HG03175 (cell line): ENCODE data around the gene SACM1L.
"Not testable (repeated sequence)": the region's sequence is repeated elsewhere in the genome, so short reads cannot be mapped to it uniquely, and the experiment has no call there.

Experiments used
- ATAC-seq: cut with Tn5 transposase; IDR thresholded peaks from one replicate; pipeline ENCODE4 v1.9.1; 2021; ENCODE audit warnings: mild to moderate bottlenecking, moderate library complexity; ENCODE audit not compliant: unreplicated experiment

The SACM1L gene

DNA sequence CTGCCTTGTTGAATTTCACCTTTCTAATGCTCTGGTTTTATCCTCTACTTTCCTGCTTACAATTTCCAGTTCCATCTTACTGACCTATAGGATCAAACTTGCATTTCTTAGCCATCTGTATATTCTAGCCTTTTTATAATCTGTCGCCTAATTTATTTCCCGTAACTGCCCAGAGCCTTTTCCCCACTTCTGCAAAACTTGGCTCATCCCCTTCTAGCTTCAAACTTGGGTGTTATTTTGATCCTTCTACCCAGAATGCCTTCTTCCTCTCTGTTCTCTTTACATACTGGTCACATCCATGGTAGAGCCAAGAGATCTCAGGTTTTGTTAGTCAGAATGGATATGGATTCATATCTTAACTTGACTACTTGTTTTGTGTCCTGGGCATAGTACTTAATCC lies 2.6 kb downstream of the SACM1L start:
- ATAC-seq = no peak

DNA sequence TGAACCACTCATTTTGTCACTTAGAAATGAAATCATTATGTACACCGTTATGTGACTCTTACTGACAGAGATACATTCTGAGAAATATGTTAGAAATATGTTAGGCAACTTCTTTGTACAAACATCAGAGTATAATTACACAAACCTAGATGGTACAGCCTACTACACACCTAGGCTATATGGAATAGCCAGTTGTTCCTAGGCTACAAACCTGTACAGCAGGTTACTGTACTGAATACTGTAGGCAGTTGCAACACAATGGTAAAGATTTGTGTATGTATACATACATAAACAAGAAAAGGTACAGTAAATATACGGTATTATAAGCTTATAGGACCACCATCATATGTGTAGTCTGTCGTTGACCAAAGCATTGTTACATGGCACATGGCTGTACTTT lies 3.7 kb downstream of the SACM1L start:
- no peak for ATAC-seq

DNA sequence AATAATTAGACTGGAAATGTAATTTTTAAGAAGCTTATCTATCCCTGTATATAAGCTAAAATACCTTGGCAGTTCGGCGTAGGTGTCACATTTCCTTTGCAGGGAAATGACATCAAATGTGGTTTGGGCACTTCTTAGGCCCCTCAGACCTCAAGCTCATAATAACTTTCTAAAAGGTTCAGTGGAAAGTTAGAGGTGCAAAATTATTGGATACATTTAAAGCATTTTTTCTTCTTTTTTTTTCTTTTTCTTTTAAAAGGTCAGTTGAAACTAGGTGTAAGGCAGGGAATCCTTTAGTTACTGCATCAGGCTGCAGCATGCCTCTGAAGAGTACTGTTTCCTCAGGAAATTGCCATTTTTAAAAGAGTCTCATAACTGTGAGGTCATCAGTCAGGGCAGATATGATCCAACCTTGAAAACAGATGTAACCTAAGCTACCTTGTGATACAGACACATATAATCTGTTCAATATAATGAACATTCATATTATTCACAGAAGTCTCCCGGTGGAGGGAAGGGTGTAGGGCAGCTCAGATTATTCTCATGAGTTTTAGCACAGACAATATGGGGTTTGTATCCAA lies 4.8 kb downstream of the SACM1L start:
- no peak for ATAC-seq

DNA sequence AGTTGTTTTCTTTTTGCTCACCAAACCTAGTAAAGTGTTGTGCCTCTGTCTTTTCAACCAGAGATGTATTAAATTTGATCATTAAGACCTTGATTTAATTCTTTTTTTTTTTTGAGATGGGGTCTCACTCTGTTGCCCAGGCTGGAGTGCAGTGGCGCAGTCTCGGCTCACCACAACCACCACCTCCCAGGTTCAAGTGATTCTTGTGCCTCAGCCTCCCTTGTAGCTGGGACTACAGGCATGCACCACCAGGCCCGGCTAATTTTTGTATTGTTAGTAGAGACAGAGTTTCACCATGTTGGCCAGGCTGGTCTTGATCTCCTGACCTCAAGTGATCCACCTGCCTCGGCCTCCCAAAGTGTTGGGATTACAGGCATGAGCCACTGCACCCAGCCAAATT lies 6.0 kb downstream of the SACM1L start:
- not testable (repeated sequence) for ATAC-seq

DNA sequence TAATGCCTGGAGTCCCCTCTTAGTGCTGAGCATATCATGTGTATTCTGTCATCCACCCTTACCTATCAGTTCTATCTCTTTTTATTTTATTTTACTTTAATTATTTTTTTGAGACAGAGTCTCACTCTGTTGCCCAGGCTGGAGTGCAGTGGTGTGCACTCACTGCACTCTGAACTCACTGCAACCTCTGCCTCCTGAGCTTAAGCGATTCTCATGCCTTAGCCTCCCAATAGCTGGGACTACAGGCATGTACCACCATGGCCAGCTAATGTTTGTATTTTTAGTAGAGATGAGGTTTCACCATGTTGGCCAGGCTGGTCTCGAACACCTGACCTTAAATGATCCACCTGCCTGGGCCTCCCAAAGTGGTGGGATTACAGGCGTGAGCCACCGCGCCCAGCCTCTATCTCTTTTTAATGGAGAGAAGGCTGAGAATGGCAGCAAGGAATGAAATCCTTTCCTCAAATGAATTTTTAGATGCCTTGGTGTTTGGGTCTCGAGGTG lies 11.4 kb downstream of the SACM1L start:
- no peak for ATAC-seq

DNA sequence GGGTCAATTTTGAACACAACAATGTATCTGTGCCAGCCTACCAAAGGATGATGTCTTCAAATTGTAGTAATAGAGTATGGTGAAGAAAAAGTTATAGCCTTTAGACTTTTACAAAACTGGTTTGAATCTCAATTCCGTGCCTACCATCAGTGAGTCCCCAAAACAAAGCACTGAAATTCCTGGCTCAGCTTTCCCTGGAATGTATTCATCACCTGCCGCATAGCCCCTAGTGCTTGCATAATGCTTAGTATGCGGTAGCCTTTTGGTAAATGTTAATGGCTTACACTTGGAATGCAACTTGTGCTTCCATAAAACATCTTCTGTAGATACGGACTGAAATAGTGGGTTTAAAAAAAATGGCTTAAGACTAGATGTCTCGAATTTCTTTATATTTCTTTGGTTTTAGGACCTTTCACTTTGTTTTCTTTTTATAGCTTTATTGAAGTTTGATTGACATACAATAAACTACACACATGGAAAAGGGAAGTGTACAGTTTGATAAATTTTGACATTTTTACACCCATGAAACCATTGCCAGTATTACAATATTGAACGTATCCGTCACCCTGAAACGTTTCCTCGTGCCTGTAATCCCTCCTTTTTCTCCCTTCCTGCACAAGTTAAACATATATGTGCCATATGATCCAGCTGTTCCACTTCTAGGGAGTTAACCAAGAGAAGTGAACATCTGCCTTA lies 12.1 kb downstream of the SACM1L start:
- ATAC-seq = no peak

DNA sequence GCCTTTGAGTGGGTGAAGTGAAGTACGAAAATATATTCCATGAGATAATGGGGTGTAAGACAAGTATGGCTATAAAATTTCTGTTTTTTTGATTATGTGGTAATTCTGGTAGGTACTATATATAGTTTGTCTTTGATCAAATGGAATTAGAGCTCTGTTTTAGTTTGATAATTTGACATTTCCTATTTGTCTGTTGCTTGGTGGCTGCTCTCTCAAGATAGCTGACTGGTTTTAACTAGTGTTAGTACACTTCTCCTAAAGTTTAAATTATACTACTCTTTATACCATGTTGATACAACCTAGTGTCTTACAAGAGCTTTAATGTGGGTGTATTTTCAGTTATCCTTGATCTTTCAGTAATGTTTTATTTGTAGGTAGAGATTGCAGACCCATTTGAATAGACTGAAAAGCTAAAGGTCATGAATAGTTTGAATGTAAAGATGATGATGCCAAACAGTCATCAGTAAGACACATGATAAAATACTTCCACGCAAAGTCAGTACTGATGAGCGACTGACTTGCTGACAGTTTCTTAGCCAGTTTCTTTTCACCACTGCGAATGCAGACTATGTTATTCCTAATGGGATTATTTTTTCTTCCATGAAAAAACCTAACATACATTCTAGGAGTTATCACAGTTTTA lies 15.2 kb downstream of the SACM1L start:
- no peak for ATAC-seq

DNA sequence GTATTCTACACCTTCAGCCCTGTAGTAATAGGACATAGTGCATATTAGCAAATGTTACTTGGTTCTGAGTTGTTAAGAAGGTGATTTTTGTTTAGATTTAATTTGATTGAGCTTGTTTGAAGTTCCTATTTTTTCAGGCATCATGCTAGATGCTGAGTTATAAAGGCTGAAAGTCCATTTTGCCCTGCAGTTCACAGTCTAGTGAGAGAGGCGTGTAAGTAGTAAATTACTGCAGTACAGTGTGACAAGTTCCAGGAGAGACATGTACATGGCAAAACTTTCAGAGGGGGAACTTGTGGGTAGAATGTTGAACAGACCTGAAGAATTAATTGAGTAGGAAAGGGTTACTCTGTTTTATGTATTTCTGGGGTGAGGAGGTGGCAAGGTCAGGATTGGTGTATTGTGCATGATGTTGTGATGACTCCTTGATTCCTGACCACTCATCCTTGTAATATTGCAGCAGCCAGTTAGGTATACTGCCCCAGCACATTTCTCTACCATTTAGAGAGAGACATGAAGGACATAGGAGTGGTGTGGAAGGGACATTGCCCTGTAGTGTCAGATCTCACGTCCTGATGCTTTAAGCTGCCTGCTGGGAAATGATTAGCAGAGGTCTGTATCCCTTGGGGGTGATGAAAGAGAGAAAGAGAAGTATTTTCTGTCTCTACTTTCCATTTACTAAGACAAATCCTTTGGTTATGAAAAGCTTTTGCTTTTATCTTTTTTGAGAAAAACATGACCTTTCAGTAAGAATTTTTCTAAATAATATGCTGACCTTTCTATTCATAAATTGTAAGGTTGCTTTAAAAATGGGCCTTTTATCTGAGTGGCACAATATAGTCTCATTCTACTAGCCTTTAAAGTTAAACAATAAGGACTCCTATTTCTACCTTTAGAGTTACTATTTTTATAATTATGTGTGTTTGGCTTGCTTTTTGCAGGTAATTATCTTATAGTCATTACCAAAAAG lies 16.9 kb downstream of the SACM1L start:
- ATAC-seq = no peak

DNA sequence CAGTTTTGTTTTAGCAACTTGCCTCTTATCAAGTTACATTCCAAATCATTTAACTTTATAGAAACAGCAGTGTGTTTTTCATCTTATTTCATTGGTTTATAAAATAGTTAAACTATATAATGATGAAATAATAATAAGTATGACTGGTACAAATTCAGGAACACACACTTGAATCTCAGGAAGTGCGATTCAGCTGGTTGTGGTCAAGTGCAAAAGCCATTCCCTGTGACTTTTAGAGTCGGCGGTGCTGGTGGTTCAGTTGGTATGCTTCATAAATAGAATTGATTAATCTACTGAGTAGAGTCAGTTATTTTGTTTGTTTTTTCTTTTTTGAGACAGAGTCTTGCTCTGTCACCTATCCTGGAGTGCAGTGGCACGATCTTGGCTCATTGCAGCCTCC lies 22.7 kb downstream of the SACM1L start:
- no peak for ATAC-seq

DNA sequence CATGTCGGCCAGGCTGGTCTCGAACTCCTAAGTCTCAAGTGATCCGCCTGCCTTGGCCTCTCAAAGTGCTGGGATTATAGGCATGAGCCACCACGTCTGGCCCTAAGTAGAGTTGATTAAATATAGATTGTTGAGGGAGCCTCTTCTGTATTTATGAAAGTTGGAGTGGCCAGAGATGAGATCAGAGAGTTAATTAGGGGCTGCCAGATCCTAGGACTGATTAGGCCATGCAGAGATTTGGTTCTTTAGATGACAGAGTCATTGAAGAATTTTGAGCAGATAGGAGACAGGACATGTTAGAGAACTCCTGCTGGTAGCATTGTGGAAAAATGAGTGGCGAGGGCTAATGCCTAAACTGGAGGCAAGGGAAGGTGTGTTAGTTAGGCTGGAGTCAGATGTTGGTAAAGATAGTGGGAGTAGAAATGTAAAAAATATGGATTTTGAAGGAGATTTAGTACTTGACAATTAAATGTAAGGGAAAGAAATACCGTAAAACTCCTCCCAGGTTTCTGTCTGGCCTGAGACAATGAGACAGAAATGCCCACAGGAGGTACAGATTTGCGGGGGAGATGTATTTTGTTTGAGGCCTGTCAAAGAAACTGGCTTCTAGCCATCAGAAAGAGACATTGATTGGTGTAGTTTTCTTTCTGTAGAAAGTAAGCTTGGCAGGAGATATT lies 23.4 kb downstream of the SACM1L start:
- ATAC-seq = no peak

DNA sequence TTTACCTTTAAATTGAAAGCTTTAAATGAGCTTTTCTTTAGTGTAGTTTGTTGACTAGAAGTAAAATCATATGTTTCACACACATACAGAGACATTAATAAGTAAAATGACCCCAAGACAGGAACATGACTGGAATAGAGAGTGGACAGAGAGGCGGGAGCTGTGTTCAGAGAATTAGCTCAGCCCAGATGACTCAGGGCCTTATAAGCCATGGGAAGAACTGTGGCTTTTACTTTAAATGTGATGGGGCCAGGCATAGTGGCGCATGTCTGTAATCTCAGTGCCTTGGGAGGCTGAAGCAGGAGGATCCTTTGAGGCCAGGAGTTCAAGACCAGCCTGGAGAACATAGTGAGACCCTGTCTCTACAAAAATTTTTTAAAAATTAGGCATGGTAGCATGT lies 26.7 kb downstream of the SACM1L start:
- no peak for ATAC-seq

DNA sequence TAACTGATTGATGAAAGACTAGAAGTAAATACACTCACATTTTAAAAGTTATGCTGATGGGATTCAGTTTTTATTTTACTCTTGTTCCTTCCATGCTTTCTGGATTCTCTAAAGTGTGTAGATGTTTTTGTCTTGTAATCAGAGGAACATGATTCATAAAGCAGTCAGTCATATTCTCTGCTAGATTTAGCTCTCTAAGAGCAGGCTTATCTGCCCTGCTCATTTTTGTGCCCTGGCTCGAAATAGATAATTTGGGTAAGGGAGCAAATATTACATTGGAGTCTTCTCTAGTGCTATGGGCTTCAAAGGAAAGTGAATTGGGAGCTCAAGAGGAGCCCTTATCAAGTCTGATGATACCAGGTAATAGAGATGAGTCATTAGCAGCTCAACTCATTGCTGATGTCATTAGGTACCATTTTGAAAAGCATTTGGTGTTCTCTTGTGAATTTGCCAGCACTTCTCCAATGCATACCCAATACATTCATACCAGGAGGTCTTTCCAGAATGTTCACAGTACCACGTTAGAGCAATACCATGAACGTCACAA lies 27.7 kb downstream of the SACM1L start:
- ATAC-seq = no peak

DNA sequence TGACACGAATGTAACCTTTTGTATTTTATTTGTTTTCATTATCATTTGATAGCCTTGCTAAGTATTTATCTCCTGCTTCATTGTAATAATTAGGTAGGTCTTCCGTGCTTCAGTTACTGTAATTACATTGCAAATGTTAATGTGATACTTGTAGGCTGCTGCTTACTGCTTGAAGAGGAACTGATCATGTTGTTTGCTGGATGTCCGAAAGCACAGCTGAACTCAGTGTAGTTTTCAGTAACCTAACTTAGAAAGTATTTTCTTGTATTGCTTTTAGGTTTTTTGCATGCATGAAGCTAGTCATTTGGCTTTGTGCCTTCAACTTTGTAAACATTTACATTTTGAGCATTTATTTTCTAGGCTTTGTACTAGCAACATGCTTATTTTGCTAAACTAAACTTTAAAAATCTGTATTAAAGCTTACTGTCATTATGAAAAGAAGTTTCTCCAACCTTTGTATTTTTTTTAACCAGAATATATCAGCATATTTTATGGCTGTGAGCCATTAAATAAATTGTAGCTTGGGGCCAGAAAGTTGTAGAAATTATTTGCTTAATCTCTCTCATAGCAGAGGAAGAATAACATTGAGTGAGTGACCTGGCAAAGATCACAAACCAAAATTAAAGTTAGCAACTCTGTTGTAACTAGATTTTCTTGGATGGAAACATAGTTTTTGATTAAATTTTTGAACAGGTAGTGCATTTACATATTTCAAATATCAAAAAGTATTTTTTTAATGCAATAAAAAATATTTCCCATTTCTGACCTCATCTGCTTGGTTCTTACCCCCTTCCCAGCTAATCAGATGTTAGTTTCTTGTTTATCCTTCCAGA lies 30.7 kb downstream of the SACM1L start:
- no peak for ATAC-seq

DNA sequence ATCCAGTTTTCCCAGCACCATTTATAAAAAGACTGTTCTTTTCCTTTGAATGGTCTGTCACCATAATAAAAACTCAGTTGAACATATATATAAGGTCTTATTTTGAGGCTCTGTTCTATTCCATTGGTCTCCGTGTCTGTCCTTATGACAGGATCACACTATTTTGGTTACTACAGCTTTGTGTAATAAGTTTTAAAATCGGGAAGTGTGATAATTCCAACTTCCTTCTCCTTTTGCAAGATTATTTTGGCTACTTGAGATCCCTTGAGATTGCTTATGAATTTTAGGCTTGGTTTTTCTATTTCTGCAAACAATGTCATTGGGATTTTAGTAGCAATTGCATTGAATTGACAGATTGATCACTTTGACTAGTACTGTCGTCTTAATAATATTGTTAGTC lies 35.7 kb downstream of the SACM1L start:
- ATAC-seq = no peak

DNA sequence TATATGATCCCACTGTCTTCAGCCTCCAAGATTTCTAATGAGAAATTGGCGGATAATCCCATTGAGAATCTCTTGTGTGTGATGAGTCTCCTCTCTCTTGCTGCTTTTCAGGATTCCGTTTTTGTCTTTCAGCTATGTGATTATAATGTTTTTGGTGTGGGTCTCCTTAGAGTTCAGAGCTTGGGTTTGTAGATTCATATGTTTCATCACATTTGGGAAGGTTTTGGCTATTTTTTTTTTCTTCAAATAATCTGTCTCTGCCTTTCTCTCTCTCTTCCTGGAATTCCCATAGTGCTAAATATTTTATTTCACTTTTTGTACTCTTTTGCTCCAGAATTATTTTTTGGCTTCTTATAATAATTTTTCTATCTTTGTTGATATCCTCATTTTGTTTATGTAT lies 40.4 kb downstream of the SACM1L start:
- no peak for ATAC-seq

DNA sequence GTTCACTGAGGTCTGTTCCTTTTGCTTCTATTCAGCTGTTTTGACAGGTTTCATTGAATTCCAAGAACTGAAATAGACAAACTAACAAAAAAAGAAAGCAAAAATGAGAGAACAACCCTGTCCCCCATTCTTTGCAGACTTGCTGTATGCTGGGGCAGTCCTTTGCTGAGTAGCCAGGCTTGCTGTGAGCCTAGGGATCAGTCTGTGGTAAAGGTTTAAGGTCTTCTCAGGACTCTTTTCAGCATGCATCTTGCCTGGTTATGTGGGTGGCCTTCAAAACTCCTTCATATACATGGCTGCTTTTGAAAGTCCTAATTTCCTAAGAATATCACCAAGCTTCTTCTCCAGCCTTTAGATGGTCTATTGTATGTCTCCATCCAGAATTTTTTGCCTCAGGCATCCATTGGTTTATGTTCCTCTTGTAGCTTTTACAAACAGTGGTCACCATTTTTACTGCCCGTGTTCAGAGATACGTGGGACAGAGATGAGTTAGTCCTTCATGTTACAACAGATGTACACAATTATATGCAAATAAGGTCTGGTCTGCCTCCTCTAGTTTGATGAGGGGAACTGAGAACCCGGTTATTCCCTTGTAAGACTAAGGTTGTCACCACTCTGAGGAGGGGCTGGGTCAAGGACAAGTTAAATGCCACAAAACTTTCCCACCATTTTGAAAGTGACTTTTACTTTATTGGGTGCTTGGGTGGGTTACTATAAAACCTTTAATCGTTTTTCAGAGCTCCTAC lies 41.4 kb downstream of the SACM1L start:
- ATAC-seq = no peak

DNA sequence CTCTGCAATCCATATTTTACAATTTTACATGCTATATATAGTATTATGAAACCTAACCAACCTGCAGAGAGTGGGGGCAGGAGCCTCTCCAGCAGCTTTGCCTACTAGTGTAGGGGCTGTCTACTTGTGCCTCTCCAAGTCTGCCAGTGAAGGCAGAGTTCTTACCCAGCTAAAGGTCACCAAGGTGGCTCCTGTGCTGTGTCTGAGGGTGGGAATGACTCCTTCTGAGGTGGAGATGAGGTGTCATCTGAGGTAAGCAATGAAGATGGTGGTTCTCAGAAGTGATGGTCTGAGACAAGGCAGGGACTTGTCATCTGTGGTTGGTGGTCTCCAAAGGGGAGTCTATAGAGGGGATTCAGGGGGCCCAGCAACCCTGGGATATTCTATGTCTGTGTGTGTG lies 47.5 kb downstream of the SACM1L start:
- no peak for ATAC-seq

DNA sequence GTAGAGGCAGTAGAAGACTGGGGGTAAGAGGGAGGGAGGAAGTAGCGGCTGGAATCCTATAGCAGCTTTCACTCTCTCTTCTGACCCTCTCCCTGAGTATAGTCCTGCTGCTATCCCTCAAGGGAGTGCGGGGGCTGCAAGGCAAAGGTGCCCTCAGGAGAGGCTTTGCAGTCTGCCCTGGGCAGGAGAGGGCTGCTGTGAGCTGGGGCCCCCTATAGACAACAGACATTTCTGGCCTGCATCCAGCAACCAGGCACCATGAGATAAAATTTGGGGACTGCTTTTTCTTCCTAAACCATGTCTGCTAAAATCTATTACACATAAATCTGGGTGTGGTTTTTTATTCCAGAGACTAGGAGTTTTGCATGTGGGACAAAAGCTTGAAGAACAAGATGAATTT lies 48.0 kb downstream of the SACM1L start:
- no peak for ATAC-seq

DNA sequence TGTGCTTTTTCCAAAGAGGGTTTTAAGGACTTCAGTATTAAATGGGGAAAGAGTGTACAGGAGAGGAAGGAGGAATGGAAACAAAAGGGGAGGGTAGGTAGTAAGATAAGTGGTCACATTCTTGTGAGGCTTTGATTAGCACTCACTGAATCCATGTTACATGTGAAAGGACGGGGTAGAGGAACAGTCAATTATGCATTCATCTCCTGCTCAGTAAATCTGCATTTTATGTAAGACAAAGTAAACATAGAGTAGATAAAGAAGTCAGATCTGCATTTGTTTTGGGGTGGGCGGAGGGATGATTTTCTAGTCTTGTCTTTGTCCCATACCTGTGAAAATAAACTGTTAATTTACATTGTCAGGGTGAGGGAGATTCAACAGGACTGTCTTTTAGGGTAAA lies 50.8 kb downstream of the SACM1L start:
- no peak for ATAC-seq
